ENCODE measurements around the gene RREB1.

- no peak for TF ChIP-seq CTCF (IDR thresholded peaks at IDR 0.05)
- no peak for TF ChIP-seq POLR2A (IDR thresholded peaks at IDR 0.05; ENCODE audit: low read length)
- TF ChIP-seq TP53 (CRISPR knock-in tag; IDR thresholded peaks at IDR 0.05): no peak
- TF ChIP-seq HMGXB4 (CRISPR knock-in tag; IDR thresholded peaks at IDR 0.05; ENCODE audit: borderline replicate concordance): no peak
- no peak for TF ChIP-seq USF2 (IDR thresholded peaks at IDR 0.05)
- TF ChIP-seq KDM5A (IDR thresholded peaks at IDR 0.05): no peak
- no peak for TF ChIP-seq RAD21 (conservative IDR thresholded peaks at IDR 0.05 in 1 of 2, IDR thresholded peaks at IDR 0.05 in 1 of 2)
- TF ChIP-seq CBX8 (IDR thresholded peaks at IDR 0.05): no peak
- TF ChIP-seq CEBPB (IDR thresholded peaks at IDR 0.05): no peak
- TF ChIP-seq HDAC2 (IDR thresholded peaks at IDR 0.05): no peak
- no peak for TF ChIP-seq RNF2 (IDR thresholded peaks at IDR 0.05; ENCODE audit: borderline replicate concordance, low read depth)
- no peak for TF ChIP-seq MAZ (IDR thresholded peaks at IDR 0.05; ENCODE audit: borderline replicate concordance, low read depth, low read length)
- TF ChIP-seq POLR2AphosphoS2 (conservative IDR thresholded peaks at IDR 0.05; ENCODE audit: low read length): no peak
Observed at GRCh38 chr6:7251646-7252260, 144.0 kb downstream of the RREB1 start.
